HEK293T (cell line): Measurements from ENCODE around the gene PLA2G15.

Experiments
- BHLHE40 ChIP-seq: fragments of 450-650 bp; IDR thresholded peaks from 2 replicates; pipeline ENCODE4 v1.6.1; 2016; ENCODE audit warnings: mild to moderate bottlenecking, moderate library complexity, borderline replicate concordance
- CTBP1 ChIP-seq: fragments of 450-650 bp; IDR thresholded peaks from 2 replicates; pipeline ENCODE4 v1.6.1; 2016; ENCODE audit warnings: borderline replicate concordance
- FOXA1 ChIP-seq: fragments of 450-650 bp; IDR thresholded peaks from 2 replicates; pipeline ENCODE4 v1.6.1; 2016; ENCODE audit warnings: mild to moderate bottlenecking
- FOXK2 ChIP-seq: fragments of 450-650 bp; IDR thresholded peaks from 2 replicates; pipeline ENCODE4 v1.6.1; 2016; ENCODE audit warnings: mild to moderate bottlenecking
- FOXM1 ChIP-seq: fragments of 450-650 bp; IDR thresholded peaks from 2 replicates; pipeline ENCODE4 v1.6.1; 2017; ENCODE audit warnings: mild to moderate bottlenecking, borderline replicate concordance
- HDGF ChIP-seq: fragments of 450-650 bp; IDR thresholded peaks from 2 replicates; pipeline ENCODE4 v1.6.1; 2017; ENCODE audit warnings: antibody characterized with exemption, borderline replicate concordance
- L3MBTL2 ChIP-seq: fragments of 450-650 bp; conservative IDR thresholded peaks from 2 replicates; pipeline ENCODE4 v1.6.1; 2016; ENCODE audit warnings: mild to moderate bottlenecking
- SP1 ChIP-seq: fragments of 450-650 bp; IDR thresholded peaks from 2 replicates; pipeline ENCODE4 v1.6.1; 2017
- TARDBP ChIP-seq: fragments of 450-650 bp; IDR thresholded peaks from 2 replicates; pipeline ENCODE4 v1.6.1; 2016
- ZNF384 ChIP-seq: fragments of 450-650 bp; IDR thresholded peaks from 2 replicates; pipeline ENCODE4 v1.6.1; 2016
- TF ChIP-seq, protein P1 (sequence below): fragments of 450-650 bp; IDR thresholded peaks from 2 replicates; pipeline ENCODE4 v1.6.1; 2016

- TF ChIP-seq SP1, result no peak
- no peak for TF ChIP-seq BHLHE40
- no peak for TF ChIP-seq ZNF384
- TF ChIP-seq FOXM1, result no peak
- no peak for TF ChIP-seq CTBP1
- TF ChIP-seq, protein P1, sequence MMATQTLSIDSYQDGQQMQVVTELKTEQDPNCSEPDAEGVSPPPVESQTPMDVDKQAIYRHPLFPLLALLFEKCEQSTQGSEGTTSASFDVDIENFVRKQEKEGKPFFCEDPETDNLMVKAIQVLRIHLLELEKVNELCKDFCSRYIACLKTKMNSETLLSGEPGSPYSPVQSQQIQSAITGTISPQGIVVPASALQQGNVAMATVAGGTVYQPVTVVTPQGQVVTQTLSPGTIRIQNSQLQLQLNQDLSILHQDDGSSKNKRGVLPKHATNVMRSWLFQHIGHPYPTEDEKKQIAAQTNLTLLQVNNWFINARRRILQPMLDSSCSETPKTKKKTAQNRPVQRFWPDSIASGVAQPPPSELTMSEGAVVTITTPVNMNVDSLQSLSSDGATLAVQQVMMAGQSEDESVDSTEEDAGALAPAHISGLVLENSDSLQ, result no peak
- TF ChIP-seq FOXA1, result no peak
- no peak for TF ChIP-seq HDGF
- TF ChIP-seq TARDBP, result no peak
- TF ChIP-seq FOXK2, result no peak
- no peak for TF ChIP-seq L3MBTL2
Observed at GRCh38 chr16:68197250-68197649, 47.9 kb upstream of the PLA2G15 start.
